Left hindlimb (tissue), 1 donor: ENCODE results near the gene BBC3.
"Not testable (repeated sequence)": the region's sequence is repeated elsewhere in the genome, so short reads cannot be mapped to it uniquely, and the experiment has no call there.

Experiments
- DNase-seq: peaks from one replicate; pipeline ENCODE4 v3.0.0-alpha.2; 2018

The BBC3 gene

GRCh38 chr19:47257411-47258169 lies 26.6 kb upstream of the BBC3 start:
- no peak for DNase-seq

DNA sequence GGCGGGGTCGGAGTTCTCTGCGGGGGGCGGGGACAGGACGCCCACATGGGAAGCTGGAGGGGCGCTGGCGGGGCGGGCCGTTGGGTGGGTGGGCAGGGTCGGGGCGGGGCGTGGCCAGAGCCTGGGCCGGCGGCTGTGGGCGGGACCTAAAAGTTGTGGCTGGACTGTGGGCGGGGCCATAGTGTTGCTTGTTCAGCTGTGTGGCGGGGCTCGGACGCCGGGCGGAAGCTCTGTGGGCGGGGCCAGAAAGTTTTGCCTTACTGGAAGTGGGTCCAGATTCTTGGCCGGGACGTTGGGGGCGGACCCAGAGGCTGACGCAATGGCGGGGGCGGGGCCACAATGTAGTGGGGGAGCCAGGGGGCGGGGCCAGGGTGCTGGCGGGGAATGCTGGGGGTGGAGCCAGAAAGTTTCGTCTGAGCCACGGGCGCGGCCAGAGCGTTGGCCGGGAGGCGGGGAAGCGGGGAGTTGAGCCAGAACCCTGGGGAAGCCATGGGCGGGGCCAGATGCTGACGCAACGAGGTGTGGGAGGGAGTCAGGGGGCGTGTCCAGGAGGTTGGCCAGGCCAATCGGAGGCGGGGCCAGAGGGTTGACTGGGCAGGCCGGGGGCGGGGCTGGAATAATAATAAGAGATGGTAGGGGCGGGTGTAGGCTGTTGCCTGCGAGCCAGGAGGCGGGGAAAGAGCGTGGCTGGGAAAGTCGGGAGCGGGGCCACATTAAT lies 25.9 kb upstream of the BBC3 start:
- DNase-seq, result peak; percentile 100

- peak; percentile 98 for DNase-seq
Observed at GRCh38 chr19:47255879-47256692, 25.1 kb upstream of the BBC3 start, which contains the start of gene CCDC9. CCDC9 (plus strand) TSS chr19:47256525; CDS start chr19:47258401, 1,876 bp downstream.

- no peak for DNase-seq
Observed at GRCh38 chr19:47253970-47254369, 23.0 kb upstream of the BBC3 start.

- no peak for DNase-seq
Observed at GRCh38 chr19:47253467-47253881, 22.5 kb upstream of the BBC3 start.

DNA sequence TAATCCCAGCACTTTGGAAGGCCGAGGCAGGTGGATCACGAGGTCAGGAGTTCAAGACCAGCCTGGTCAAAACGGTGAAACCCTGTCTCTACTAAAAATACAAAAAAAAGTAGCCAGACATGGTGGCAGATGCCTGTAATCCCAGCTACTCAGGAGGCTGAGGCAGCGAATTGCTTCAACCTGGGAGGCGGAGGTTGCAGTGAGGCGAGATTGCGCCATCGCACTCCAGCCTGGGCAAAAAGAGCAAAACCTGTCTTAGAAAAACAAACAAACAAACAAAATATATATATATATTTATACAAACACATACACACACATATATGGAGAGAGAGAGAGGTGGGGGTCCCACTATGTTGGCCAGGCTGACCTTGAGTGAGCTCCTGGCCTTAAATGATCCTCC lies 22.0 kb upstream of the BBC3 start:
- not testable (repeated sequence) for DNase-seq

DNA sequence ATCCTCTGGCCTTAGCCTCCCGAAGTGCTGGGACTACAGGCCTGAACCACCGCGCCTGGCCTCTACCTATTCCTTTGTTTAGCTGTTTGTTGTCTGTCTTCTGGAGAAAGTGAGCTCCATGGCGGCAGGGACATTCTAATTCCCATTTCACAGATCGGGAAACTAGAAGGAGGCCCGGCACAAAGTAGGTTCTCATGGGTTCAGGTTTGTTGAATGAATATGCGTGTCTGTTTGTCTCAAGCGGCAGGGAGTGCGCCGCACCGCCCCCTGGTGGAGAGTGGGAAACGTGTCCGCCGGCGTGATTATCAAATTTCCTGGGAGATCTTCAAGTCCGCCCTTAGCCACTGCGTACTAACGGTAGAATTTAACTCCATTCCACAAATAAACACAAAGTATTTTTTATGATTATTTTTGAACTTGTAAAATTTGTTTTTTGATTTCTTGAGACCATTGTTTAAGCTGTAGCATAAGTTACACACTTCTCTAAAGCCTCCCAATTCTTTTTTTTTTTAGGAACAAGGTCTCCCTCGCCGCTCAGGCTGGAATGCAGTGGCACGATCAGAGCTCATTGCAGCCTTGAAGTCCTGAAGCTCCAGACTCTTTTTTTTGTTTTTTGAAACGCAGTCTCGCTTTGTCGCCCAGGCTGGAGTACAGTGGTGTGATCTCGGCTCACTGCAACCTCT lies 16.4 kb upstream of the BBC3 start:
- DNase-seq, result peak; percentile 77

- DNase-seq, result peak; percentile 95
Observed at GRCh38 chr19:47243776-47244547, 13.0 kb upstream of the BBC3 start.

- no peak for DNase-seq
Observed at GRCh38 chr19:47243364-47243775, 12.4 kb upstream of the BBC3 start.

DNA sequence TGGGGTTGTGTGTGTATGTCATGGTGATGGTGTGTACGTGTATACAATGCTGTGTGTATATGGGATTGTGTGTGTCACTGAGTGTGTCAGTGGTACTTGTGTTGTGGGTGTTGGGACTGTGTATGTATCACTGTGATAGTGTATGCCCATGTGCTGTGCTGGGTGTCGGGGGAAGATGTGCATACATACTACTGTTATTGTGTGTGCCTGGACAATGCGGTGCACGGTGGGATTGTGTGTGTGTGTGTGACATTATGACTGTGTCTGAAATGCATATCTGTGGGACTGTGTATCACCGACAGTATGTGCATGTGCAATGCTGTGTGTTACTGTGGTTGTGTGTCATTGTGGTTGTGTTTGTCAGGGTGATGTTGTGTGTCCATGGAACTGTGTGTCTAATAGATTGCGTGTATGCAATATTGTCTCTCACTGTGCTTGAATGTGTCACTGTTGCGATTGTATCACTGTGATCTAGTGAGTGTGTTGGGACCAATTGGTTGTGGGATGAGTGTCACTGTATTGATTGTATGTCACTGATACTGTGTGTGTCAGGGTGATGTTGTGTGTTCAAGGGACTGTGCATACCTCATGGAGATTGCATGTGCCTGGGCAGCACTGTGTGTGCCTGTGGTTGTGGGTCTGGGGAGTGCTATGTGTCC lies 11.0 kb upstream of the BBC3 start:
- no peak for DNase-seq

DNA sequence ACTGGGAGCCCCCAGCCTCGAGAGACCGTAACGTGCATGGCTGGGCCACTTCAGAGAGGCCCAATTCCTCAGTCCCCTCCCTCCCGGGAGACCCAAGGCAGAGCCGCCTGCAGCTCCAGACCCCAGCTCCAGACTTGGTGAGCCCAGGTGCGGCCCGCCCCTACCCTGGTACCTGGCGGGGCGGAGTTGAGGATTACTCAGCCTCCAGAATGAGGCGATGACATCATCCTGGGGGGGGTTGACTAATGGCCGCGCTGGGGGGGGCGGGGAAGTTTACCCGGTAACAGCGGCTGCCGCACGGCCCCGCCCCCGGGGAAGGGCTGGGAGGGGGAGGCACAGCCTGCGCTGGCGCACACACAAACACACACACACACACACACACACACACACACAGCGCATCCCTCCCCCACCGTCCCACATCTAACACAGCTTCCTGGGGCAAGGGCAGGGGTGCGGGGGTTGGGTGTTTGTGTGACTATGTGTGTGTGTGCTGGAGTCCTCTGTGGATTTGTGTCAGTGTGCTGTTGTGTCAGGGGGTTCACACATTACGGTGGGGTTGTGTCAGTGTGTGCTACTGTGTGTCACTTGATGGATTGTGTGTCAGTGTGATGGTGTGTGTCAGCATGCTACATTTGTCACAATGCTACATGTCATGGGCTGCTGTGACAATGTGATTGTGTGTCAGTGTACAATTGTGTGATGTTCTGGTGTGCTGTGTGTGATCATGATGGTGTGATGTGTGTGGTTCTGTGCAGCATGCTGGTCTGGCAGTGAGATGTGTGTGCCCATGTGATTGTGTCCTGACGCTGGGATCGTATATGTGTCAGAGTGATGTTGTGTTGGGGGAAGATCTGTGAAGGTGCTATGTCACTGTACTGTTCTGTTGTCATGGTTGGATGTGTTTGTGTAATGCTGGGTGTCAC lies 10.3 kb upstream of the BBC3 start:
- DNase-seq, result no peak

DNA sequence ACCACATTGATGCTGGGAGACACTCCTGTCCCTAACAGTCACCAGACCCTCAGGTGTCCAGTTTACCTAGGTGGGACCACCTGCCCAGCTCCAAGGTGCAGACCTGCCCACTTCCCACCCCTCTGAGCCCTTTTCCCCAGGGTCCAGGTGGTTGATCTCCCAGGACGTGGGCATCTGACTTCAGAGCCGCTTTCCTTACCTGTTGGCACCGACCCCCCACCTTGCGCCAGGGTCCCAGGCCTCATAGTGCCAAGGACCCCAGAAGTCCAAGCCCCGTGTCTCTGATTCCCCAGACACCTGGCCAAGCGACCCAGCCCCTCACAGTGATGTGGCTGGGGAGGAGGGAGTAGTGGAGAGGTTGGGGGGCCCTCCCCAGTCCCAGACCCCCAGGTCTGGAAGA lies 9.6 kb upstream of the BBC3 start:
- no peak for DNase-seq

- peak; percentile 80 for DNase-seq
Observed at GRCh38 chr19:47239610-47240296, 8.8 kb upstream of the BBC3 start.

GRCh38 chr19:47239152-47239551 lies 8.2 kb upstream of the BBC3 start:
- no peak for DNase-seq

GRCh38 chr19:47236072-47236675 lies 5.2 kb upstream of the BBC3 start:
- DNase-seq, result no peak

DNA sequence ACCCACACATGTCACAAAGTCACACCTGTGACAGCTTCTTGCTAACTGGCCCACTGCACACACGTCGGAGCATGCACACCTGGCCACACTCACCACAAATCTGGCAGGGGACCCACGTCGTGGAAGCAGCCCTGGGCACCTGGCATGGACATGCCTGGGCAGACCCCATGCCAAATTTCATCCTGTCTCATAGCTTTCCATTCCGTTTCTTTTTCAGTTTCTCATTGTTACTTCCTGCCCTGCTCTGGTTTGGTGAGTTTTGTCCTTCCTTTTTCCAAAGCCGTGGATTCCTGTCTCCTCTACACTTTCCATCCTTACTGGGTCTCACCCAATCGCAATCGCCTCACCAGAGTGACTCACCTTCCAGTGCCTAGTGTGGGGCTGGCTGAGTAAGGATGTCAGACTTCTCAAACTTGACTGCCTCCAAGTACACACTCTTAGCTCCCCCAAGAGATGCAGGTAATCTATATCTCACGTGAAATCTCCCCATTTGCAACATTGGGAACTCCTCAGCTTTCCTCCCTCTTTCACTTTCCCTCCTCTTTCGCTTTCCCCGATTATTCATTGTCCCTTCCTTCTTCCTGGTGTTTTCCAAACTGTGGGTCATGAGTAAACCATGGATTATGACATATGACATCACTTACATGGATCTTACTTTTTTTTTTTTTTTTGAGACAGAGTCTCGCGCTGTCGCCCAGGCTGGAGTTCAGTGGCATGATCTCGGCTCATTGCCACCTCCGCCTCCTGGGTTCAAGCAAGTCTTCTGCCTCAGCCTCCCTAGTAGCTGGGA lies 1.6 kb upstream of the BBC3 start:
- no peak for DNase-seq

DNA sequence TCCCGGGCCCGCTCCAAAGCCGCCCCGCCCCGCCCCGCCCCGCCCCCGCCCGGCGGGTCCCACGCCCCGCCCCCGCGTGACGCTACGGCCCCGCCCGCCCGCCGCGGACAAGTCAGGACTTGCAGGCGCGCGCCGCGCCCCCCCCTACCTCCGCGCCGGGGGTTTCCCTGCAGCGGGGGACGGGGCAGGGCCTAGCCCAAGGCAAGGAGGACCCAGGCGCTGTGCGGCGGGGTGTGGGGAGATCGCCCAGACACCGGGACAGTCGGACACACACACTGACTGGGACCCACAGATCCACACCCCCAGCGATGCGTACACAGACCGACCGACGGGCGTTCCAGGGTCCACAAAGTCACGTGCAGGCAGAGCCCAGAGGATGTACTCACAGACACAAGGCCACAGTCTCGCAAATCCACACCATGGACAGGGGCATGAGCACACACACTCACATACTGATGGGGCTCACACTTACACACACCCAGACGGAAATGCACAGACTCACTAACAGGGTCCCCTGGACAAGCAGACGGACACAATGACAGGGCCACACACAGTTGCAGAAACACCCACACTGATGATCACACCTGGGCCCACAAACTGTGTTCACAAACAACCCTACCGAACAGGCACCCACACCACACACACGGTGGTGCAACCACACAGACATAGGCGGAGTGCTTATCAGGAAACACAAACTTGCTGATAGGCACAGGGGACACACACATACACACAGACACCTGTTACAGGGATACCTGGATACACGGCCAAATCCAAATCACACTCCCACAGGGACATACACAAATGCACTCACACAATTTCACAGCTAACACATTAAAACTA lies 436 bp upstream of the BBC3 start:
- peak; percentile 90 for DNase-seq
